RPMI8226 (cell line): Measurements from ENCODE around the gene VHLL.

Experiments used
- DNase-seq: peaks from one replicate; pipeline ENCODE4 v3.0.0-alpha.2; 2015

Gene VHLL

GRCh38 chr1:156289857-156290256 lies 9.2 kb downstream of the VHLL start:
- no peak for DNase-seq

GRCh38 chr1:156286061-156286460 lies 13.0 kb downstream of the VHLL start:
- DNase-seq: no peak

- DNase-seq: no peak
These were observed 13.7 kb downstream of the VHLL start for GRCh38 chr1:156285437-156285836.

GRCh38 chr1:156284757-156285156 lies 14.3 kb downstream of the VHLL start:
- DNase-seq: no peak

GRCh38 chr1:156284112-156284511 lies 15.0 kb downstream of the VHLL start, which contains the start of gene TMEM79:
TMEM79 (plus strand) TSS chr1:156284325; CDS start chr1:156285227, 902 bp downstream.
- DNase-seq: no peak

- no peak for DNase-seq
These were observed 15.6 kb downstream of the VHLL start for GRCh38 chr1:156283521-156283920.

GRCh38 chr1:156282479-156283222 lies 16.5 kb downstream of the VHLL start, which contains the start of gene SMG5:
SMG5 (minus strand) TSS chr1:156282825; CDS start chr1:156282680, 145 bp downstream.
- peak; percentile 100 for DNase-seq

- DNase-seq: peak; percentile 55
These were observed 17.2 kb downstream of the VHLL start for GRCh38 chr1:156281693-156282478.

- peak; percentile 85 for DNase-seq
These were observed 17.8 kb downstream of the VHLL start for GRCh38 chr1:156281281-156281680.

- no peak for DNase-seq
These were observed 19.3 kb downstream of the VHLL start for GRCh38 chr1:156279837-156280236.

- no peak for DNase-seq
These were observed 22.1 kb downstream of the VHLL start for GRCh38 chr1:156276966-156277381.

GRCh38 chr1:156276532-156276931 lies 22.6 kb downstream of the VHLL start:
- DNase-seq: no peak

GRCh38 chr1:156270314-156270713 lies 28.8 kb downstream of the VHLL start:
- DNase-seq: no peak

GRCh38 chr1:156268336-156268735 lies 30.8 kb downstream of the VHLL start:
- DNase-seq: no peak

- no peak for DNase-seq
These were observed 33.1 kb downstream of the VHLL start for GRCh38 chr1:156266051-156266450.

GRCh38 chr1:156263288-156263655 lies 35.8 kb downstream of the VHLL start:
- no peak for DNase-seq

GRCh38 chr1:156262461-156263287 lies 36.4 kb downstream of the VHLL start:
- DNase-seq: no peak

GRCh38 chr1:156260896-156261295 lies 38.2 kb downstream of the VHLL start:
- DNase-seq: no peak

GRCh38 chr1:156259805-156260204 lies 39.3 kb downstream of the VHLL start:
- no peak for DNase-seq

GRCh38 chr1:156258859-156259258 lies 40.2 kb downstream of the VHLL start:
- DNase-seq: no peak

- no peak for DNase-seq
These were observed 41.4 kb downstream of the VHLL start for GRCh38 chr1:156257711-156258110.

GRCh38 chr1:156253634-156254033 lies 45.5 kb downstream of the VHLL start:
- DNase-seq: no peak

GRCh38 chr1:156251527-156251926 lies 47.6 kb downstream of the VHLL start:
- DNase-seq: no peak
